K562 (cell line): ENCODE data around the gene UNC80.

Experiments used
- CTCF ChIP-seq, 3 experiments: IDR thresholded peaks in 2 of 3; conservative IDR thresholded peaks in 1 of 3; 2 replicates each; pipeline ENCODE4 v1.5.1; 2011 to 2012; ENCODE audit warnings: low read length in 3 of 3, mild to moderate bottlenecking in 3 of 3, control low read depth in 2 of 3, improper control_type of control experiment in 1 of 3, inconsistent platforms in 1 of 3, low read depth in 1 of 3, mixed read lengths in 1 of 3, moderate library complexity in 1 of 3; ENCODE audit not compliant: insufficient read depth in 2 of 3
- E2F8 ChIP-seq: fragments of 450-650 bp; IDR thresholded peaks from 2 replicates; pipeline ENCODE4 v1.7.1; 2018; ENCODE audit warnings: mild to moderate bottlenecking, low read depth; ENCODE audit not compliant: partially characterized antibody
- KDM2B ChIP-seq: fragments of 250-450 bp; sonication (Bioruptor Pico); IDR thresholded peaks from 2 replicates; pipeline ENCODE4 v1.8.0; 2021; ENCODE audit warnings: mild to moderate bottlenecking, moderate library complexity
- MTA1 ChIP-seq: fragments of 450-650 bp; IDR thresholded peaks from 2 replicates; pipeline ENCODE4 v1.6.1; 2017; ENCODE audit warnings: borderline replicate concordance

- no peak for TF ChIP-seq MTA1
- TF ChIP-seq KDM2B (CRISPR knock-in tag), result no peak
- no peak for TF ChIP-seq CTCF (IDR thresholded peaks at IDR 0.05 in 2 of 3, conservative IDR thresholded peaks at IDR 0.05 in 1 of 3; ENCODE audit: insufficient read depth in 2 of 3, low read depth in 1 of 3, low read length in 3 of 3)
- no peak for TF ChIP-seq E2F8
Measured at GRCh38 chr2:209942426-209942825, 170.8 kb downstream of the UNC80 start.
